NCI-H345 treated with DMSO at 0.1 percent for 48 hours (cell line): ENCODE data around the gene ITGA6.
A peak's percentile ranks its signal among the peaks of the same experiment; 100 is the strongest.

ENCODE experiments used
- DNase-seq: peaks from one replicate; lab custom pipeline; 2025; ENCODE audit not compliant: unreplicated experiment; lab: John Stamatoyannopoulos, UW

ITGA6 gene

DNA sequence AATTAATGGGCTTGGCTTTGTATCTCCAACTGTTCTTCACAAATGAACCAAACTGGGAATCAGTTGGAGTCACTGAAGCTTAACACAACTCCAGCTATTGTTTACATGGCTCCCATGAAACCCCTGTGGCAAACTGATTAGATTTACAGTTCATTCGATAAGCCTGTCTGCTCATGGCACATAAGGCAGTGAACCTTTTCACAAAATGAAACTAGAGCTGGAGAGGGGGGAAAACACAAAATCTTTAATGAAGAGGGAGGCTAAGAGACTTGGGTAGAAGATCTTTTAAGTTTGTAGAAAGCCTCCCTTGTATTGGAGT is 11.6 kb upstream of the ITGA6 start:
- peak; percentile 36 for DNase-seq

DNA sequence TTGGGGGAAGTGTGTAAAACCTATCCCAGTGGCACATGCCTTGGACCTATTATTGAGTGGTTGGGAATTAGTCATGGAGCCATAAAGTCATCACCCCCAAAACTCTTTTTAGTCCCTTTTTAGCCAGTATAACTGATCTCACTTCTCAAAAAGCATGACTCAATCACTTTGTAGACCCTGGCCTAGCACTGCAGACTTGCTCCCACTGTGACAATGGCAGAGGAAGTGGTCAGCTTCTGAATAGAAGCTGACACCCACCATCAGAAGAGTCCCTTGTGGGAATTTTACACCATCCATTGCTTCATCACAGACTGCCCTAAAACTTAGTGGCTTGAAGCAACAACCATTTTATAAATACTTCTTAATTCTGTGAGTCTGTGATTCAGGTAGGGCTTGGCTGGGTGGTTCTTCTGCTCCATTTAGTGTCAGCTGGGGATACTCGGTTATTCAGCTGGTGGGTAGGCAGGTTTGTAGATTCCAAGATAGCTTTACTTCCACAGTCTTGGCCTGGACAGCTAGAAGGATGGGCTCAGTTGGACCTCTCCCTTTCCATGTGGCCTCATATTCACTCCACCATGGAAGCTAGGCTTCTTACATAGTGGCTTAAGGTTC is 10.8 kb upstream of the ITGA6 start:
- DNase-seq, result no peak

DNA sequence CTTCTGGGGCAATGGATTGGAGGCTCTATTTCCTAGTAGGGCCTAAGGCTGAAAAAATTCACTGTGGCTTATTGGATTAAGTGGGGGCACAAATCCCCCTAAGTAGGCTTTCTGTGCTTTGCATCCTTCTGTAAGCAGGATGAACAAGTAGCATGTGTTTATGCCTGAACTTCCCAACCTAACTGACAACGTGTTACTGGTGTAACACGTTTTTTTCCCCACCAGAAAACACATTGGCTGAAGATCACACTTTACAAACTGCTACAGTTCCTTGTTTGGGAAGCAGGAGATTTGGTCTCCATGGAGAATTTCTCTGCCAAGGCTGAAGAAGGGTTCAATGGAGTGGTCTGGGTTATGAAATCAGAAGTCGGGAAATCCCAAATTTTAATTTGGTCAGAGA is 7.2 kb upstream of the ITGA6 start:
- no peak for DNase-seq

DNA sequence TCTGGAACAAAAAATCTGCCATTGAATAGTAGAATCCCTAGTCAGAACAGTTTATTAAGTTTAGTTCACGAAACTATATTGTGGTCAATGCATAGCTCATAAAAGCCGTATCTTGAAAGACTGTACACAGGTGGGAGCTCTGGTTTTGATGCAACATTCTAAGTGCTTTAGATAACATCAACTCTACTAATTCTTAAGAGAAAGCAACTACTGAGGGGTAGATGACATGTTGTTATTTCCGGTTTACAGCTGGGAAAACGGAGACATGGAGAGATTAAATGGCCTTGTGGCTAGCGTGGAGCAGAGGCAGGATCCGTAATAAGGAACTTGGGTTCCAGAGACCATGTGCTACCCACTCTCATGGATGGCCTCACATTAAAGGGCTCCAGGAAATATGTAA is 4.2 kb upstream of the ITGA6 start:
- no peak for DNase-seq

- DNase-seq, result no peak
These were observed 2.0 kb upstream of the ITGA6 start for GRCh38 chr2:172425336-172425735.

- DNase-seq, result no peak
These were observed 641 bp upstream of the ITGA6 start for GRCh38 chr2:172426635-172427255.

- DNase-seq, result no peak
These were observed 825 bp downstream of the ITGA6 start for GRCh38 chr2:172427990-172428831.

- no peak for DNase-seq
These were observed 1.4 kb downstream of the ITGA6 start for GRCh38 chr2:172428832-172429210.

DNA sequence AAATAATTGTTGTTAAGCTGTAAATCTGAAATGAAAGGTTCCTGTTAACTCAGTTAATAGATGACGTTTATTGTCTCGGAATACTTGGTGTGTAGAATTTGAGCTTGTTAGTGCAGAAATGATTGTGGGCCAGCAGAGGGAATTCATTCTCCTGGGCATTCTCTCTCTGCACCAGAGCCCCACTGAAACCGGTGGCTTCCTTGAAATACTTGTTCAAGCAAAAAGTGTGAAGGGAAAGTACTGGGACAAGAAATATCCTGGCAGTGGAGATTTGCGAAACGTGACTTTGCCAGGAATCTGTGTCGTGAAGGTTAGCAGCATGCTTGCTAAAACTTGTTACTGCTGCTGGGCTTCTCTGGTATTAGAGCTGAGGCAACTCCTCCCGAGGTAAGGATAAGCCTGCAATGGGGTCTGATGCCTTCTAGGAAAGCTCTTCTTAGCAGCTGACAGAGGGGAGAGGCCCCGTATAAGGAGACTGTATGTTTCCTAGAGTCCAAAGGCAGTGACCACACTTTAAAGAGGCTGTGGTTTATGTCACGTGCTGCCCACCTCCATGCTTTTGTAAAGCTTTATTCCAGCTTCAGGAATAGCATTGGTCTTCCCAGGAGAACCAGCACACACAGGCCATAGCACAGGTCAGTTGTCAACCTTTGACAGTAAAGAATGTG is 2.0 kb downstream of the ITGA6 start:
- DNase-seq, result no peak

DNA sequence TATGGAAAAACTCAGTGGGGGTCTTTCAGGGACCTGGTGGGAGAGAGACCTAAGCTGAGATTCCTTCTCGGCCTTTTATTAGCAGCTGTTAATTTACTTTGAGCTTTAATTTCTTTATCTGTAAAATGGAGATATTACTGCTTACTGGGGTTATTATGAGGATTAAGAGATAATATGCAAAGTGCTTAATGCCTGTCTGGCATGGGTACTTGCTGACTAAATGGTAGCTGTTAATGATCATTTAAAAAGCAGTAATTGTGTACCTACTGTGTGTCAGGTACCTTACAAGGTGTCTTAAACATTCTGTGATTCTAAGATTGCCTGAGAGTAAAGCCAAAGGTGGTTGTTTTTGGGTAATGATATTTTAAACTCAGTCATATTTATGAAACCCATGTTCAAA is 2.6 kb downstream of the ITGA6 start:
- no peak for DNase-seq

GRCh38 chr2:172430678-172431077 is 3.3 kb downstream of the ITGA6 start:
- DNase-seq, result no peak

DNA sequence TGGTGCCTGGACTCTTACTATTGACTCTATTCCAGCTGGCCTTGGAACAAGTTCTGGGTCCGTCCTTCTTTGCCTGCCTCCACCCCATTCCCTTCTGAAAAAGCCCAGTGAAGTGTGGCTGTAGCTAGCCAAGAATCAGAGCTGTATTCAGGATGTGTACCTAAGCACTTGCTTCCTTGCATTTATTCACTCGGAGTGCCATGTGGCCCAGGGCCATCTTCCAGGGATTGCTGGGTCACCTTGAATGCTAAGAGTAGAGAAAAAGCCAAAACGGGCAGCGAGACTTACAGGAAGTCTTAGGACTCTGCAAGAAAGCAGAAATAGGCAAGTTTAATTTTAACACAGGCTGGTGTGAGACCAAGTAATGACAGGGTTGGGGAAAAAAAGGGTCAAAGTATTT is 4.1 kb downstream of the ITGA6 start:
- no peak for DNase-seq

DNA sequence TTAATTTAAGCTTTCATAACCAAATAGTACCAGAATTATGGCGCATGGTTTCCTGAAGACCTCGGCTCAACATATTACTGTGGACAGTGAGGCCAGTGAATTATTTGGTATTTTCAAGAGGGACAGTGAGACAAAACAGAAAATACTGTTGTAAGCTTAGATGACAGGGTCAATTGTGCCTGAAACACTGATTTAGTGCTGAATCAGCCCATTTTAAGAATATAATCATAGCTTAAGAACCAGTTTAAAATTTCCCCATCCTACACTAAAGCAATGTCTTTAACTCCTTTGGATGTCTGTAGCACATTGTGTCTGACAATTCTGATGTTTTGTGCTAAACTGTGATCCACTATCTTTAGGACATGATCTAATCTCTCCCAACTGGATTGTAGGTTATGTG is 4.6 kb downstream of the ITGA6 start:
- no peak for DNase-seq

DNA sequence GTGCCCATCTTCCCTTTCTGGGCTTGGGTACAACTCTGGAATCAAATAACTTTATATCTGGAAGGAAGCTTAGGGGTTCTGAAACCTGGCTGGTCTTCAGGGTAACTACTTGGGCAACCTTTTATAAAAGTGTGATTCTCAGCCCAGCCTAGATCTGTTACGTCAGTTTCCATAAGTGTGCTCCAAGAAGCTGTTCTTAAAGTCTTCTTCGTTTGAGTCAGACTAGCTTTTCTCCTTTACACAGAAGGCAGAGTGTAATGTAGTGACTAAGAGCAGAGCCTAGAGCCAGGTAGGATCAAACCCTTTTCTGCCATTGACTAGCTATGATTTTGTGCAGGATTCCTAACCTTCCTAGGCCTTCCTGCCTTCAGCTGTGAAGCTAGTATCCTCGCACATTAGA is 5.8 kb downstream of the ITGA6 start:
- no peak for DNase-seq

- no peak for DNase-seq
These were observed 7.6 kb downstream of the ITGA6 start for GRCh38 chr2:172434821-172435605.

- DNase-seq, result no peak
These were observed 8.2 kb downstream of the ITGA6 start for GRCh38 chr2:172435606-172435911.

- no peak for DNase-seq
These were observed 9.5 kb downstream of the ITGA6 start for GRCh38 chr2:172436889-172437288.

DNA sequence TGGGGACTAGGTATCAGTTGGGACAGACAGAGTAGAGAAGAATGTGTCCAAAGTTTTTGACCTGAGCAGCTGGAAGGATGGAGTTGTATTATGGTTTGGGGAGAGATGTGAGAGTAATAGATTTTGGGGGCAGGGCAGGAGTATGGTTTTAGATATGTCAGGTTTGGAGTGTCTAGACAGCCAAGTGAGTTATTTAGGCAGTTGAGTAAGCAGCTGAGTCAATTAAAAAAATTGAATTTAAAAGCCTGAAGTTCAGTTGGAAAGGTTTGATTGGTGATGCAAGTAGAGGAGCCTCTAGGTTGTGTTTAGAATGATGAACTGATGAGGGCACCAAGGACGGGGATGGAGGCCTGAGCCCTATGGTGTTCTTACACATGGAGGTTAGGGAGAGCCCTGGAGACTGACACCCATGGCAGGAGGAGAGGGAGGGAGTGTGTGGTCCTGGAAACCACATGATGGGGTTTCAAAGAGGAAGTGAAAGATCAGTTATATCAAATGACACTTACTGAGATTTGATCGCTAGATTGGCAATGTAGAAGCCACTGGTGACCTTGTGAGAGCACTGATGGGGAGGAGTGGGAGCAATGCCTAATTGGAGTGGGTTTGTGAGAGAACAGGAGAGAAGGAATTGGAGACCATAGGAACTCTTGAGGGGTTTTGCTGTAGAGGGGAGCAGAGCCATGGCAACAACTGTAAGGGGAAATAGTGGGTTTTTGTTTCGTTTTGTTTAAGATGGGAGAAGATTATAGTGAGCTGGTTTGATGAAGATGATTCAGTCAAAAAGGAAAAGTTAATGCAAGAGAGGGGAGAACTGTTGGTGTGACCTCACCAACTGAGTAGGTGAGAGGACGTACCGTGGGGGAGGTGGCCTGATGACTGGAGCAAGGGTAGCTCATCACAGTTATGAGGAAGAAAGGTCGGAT is 10.3 kb downstream of the ITGA6 start:
- DNase-seq, result no peak

DNA sequence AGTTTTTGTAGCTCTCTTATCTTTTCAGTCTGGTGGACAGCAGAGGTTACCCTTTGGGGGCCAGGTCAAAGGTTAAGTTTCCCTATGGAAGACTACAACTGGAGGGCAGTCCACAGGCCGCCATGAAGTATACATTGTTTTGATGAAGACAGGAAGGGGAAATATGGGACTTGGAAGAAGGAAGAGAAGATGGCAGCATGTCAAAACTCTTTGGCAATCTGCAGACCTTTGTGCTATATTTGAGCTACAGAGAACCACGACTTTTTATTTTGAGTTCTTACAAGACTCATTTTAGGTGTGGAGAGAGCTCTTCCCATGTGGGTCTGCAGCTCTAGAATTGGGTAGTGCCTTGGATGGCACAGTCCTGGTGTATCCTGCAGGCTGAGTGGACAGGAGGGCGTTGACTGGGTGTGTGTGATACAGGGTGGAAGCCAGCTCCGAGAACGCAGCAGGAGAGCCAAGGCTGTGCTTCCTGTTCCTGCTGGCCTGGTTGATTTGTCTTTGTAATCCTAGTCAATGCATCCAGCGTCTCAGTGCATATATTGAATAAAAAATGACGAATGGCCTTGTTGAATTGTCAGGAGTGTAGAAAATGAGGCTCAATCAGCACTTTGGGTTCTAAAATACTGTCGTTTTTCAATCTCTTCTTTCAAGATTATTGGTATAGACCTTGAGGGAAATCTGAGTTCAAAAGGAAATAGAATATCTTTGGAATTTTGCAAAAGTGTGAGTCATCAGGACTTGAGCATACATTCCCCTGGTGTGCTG is 11.5 kb downstream of the ITGA6 start:
- DNase-seq, result no peak

DNA sequence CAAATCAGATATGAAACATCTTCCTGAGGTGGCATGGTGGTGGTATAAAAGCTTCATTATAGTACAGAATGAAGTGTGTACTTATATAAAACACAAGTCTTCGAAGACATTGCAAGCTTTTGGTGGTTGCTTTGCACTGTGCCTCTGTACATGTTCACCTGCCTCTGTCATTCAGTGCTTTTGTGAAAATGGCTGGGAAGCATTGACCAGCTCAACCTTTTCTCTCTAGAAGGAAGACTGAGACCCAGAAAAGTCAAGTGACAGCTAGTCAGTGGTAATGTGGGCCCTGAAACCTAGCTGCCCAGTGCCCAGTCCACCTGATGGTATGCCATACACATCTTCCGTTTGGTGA is 12.1 kb downstream of the ITGA6 start:
- no peak for DNase-seq
